GM12874 (cell line): ENCODE results near the gene CDH13.

Experiments
- TF ChIP-seq, protein P1 (sequence below): IDR thresholded peaks from 2 replicates; pipeline ENCODE4 v1.5.1; 2011; ENCODE audit warnings: low read depth, mild to moderate bottlenecking, control low read depth, low read length, moderate library complexity; ENCODE audit not compliant: insufficient read depth

CDH13 gene

DNA sequence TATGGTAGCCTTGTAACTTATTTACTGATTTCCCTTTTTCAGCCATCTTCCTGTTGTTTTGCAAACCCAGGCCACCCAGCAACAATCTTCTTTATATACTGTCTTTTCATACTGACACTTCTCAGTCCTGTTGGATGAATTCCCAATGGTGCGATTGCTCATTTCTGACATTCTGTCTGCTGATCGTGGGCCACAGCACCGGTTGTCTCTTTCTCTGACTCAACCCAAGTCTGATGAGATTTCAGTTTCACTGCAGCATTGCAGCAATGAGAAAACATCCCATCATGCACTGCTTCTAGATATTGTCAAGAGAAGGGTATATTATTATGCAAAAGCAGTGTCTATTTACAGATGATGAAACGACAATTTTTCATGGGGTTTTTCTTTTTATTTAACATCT, 831.8 kb downstream of the CDH13 start:
- TF ChIP-seq, protein P1, sequence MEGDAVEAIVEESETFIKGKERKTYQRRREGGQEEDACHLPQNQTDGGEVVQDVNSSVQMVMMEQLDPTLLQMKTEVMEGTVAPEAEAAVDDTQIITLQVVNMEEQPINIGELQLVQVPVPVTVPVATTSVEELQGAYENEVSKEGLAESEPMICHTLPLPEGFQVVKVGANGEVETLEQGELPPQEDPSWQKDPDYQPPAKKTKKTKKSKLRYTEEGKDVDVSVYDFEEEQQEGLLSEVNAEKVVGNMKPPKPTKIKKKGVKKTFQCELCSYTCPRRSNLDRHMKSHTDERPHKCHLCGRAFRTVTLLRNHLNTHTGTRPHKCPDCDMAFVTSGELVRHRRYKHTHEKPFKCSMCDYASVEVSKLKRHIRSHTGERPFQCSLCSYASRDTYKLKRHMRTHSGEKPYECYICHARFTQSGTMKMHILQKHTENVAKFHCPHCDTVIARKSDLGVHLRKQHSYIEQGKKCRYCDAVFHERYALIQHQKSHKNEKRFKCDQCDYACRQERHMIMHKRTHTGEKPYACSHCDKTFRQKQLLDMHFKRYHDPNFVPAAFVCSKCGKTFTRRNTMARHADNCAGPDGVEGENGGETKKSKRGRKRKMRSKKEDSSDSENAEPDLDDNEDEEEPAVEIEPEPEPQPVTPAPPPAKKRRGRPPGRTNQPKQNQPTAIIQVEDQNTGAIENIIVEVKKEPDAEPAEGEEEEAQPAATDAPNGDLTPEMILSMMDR, result no peak

DNA sequence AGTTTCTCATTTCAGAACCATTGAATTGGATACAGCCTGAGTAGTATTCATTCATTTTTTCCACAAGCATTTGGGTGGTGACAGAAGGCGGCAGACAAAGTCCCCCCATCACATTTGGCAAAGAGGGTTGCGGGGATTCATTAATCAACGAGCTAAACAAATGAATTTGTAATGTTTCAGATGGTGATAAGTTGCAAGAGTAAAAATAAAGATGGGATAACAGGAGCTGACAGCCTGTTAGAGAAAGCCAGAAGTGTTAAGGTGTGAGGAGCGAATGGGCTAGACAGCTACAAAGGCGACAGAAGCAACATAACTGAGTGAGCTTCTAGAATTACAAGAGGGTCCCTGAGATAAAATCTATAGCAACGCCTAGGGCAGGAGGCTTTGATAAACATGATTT, 838.2 kb downstream of the CDH13 start:
- TF ChIP-seq, protein P1, result no peak

DNA sequence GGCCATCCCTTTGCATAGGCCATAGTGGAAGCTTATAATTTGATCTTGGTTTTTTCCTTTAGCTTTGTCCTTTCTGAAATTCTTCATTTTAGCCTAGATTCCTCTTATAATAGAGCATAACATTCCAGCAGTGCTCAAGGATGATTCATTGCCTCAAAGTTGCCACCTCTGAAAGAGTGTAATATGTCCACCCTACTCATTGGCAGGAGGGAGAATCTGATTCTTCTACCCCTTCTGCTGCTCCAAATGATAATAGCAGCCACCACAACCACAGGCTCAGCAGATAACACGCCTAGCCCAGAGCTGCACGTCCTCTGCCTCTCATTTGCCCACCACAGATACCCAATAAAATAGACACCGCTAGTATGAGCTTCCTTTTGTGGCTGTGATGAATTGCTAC, 843.6 kb downstream of the CDH13 start:
- TF ChIP-seq, protein P1, result no peak

DNA sequence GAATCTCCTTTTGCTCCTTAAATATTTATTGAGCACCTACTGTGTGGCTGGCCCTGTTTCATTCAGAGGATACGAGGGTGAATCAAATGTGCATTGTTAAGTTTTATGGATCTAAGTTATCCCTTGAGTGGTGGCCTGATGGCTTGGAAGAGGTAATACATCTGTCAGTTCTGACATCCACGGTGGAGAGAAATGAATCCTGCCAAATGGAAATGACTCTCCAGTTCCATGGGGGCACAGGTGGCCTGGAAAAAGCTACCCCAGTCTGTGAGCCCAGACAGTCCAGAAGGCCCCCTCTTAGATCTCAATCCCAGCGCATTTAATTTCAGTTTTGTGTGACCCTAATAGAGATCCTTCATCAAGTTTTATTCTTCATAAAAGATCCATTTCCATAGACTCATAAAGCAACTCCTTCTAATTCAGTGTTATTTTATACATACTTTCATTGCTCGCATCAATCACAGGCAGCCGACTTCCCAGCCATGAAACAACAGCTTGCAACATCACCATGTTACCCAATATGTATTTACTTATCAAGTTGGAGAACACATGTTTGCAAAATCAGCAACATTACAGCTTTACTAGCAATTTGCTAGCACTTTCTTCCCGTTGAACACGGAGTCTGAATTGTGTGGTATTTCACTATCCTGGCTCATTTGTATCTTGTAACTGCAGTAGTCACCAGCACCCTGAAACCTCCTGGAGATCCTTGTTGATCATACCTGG, 846.2 kb downstream of the CDH13 start:
- TF ChIP-seq, protein P1, result no peak

DNA sequence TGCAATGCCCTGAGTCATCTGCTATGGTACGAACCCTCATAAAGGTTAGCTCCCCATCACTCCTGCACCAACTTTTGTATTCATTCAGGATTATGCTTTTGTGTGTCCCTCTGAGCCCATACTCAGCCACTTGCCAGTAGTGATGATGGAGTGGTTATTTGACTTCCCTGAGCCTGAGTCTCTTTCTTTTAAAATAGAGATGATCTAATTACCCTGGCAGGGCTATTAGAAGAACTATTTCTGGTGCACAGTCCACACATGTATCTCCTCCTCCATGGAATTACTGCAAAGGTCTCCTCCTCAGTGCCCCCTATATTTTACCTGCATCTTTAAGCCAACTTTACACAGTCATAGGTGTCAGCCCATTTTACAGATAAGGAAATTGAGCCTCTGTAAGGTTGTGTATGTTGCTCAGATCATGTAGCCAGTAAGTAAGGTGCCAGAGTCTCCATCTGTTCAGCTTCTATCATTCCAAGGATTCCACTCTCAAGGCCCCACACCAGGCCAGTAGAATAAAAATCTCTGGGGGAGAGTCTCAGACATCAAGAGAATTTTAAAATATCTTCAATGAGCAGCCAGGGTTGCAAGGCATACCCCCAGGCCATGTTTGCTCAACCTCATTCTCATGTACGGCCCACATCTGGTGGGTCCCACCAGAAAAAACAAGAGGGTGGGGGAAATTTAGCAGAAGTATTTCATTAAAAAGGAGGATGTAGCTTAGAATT, 847.3 kb downstream of the CDH13 start:
- TF ChIP-seq, protein P1, result no peak

DNA sequence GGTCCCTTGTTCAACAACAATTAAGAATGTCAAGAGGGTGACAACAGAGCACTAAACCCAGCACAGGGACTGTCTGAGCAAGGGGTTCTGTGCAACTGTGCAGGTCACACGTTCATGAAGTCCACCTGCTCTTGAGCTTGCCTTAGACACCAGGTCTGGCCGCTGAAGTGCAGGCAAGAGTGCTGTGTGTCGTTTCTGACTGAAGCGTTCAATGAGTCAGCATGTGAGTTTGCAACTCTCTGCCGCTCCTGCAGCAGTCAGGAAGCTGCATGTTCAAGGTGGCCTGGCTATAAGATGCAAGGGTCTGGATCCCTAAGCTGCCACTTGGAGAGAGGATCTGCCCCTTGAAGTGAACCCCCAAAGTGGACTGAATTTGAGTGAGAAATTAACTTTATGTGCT, 848.3 kb downstream of the CDH13 start:
- TF ChIP-seq, protein P1, result no peak

DNA sequence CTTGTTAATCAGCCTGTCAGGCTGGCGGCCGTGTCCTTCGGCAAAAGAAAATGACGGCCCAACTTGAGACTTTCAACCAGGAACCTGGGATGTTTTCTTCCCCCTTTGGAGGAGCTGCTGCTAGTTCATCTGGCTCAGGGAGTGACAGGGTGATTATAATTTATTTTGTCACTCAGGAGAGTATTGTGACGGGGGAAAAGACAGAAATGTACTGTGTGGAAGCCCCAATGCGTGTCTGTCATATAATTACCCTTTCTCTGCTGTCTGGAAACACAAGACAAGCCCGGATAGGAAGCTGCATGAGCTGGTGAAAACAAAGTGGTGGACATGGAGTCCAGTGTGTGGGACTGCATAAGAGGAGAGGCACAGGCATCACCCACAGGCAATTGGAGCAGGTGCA, 854.8 kb downstream of the CDH13 start:
- TF ChIP-seq, protein P1, result no peak
